MM.1S (cell line): ENCODE data around the gene FEM1C.

Experiments used
- DNase-seq: peaks from one replicate; pipeline ENCODE4 v3.0.0-alpha.2; 2015
- H2AFZ ChIP-seq: fragments of 300-600 bp; sonication (generic); 2 replicates; pipeline ENCODE4 v1.6.0; 2016; ENCODE audit warnings: antibody characterized with exemption, low read length
- H3F3A ChIP-seq: fragments of 300-600 bp; sonication (generic); 2 replicates; pipeline ENCODE4 v1.6.1; 2016; ENCODE audit warnings: mild to moderate bottlenecking, antibody characterized with exemption, low read length, moderate library complexity, mixed read lengths; ENCODE audit not compliant: insufficient read depth
- H3K27ac ChIP-seq: fragments of 300-600 bp; sonication (generic); 2 replicates; pipeline ENCODE4 v1.5.1; 2016; ENCODE audit warnings: mild to moderate bottlenecking, low read length
- H3K27me3 ChIP-seq: fragments of 300-600 bp; sonication (generic); replicated peaks from 2 replicates; pipeline ENCODE4 v1.6.0; 2016; ENCODE audit warnings: low read length; ENCODE audit not compliant: insufficient read depth
- H3K36me3 ChIP-seq: fragments of 300-600 bp; sonication (generic); replicated peaks from 2 replicates; pipeline ENCODE4 v1.6.1; 2016; ENCODE audit warnings: mild to moderate bottlenecking, low read length, mixed read lengths; ENCODE audit not compliant: insufficient read depth
- H3K4me1 ChIP-seq: fragments of 300-600 bp; sonication (generic); 2 replicates; pipeline ENCODE4 v1.6.1; 2016; ENCODE audit warnings: low read length, mixed read lengths
- H3K4me2 ChIP-seq: fragments of 300-600 bp; sonication (generic); 2 replicates; pipeline ENCODE4 v1.6.0; 2016; ENCODE audit warnings: low read depth, low read length
- H3K4me3 ChIP-seq: fragments of 300-600 bp; sonication (generic); 2 replicates; pipeline ENCODE4 v1.5.1; 2016; ENCODE audit warnings: low read length, mixed read lengths
- H3K79me2 ChIP-seq: fragments of 300-600 bp; sonication (generic); 2 replicates; pipeline ENCODE4 v1.6.1; 2016; ENCODE audit warnings: mixed run types, low read length, mixed read lengths
- H3K9ac ChIP-seq: fragments of 300-600 bp; sonication (generic); 2 replicates; pipeline ENCODE4 v1.6.1; 2016; ENCODE audit warnings: low read length, mixed read lengths
- H3K9me2 ChIP-seq: fragments of 300-600 bp; sonication (generic); replicated peaks from 2 replicates; pipeline ENCODE4 v1.6.1; 2016; ENCODE audit warnings: mild to moderate bottlenecking, low read length, mixed read lengths; ENCODE audit not compliant: insufficient read depth
- H3K9me3 ChIP-seq: fragments of 300-600 bp; sonication (generic); replicated peaks from 2 replicates; pipeline ENCODE4 v1.6.1; 2016; ENCODE audit warnings: mild to moderate bottlenecking, low read length, mixed read lengths; ENCODE audit not compliant: insufficient read depth
- H4K20me1 ChIP-seq: fragments of 300-600 bp; sonication (generic); 2 replicates; pipeline ENCODE4 v1.6.1; 2016; ENCODE audit warnings: mild to moderate bottlenecking, low read length, moderate library complexity, mixed read lengths; ENCODE audit not compliant: insufficient read depth
- EZH2 ChIP-seq: fragments of 300-600 bp; sonication (generic); optimal IDR thresholded peaks from 2 replicates; pipeline ENCODE3; 2017; ENCODE audit warnings: low read depth, mild to moderate bottlenecking, antibody characterized with exemption, low read length, mixed read lengths
- EZH2phosphoT487 ChIP-seq: fragments of 300-600 bp; sonication (generic); IDR thresholded peaks from 2 replicates; pipeline ENCODE4 v1.6.1; 2018; ENCODE audit warnings: antibody characterized with exemption, low read length
- TF ChIP-seq, protein P1 (sequence below): fragments of 300-600 bp; sonication (generic); IDR thresholded peaks from 2 replicates; pipeline ENCODE4 v1.5.1; 2016; ENCODE audit warnings: antibody characterized with exemption, low read length, mixed read lengths

Gene FEM1C

DNA sequence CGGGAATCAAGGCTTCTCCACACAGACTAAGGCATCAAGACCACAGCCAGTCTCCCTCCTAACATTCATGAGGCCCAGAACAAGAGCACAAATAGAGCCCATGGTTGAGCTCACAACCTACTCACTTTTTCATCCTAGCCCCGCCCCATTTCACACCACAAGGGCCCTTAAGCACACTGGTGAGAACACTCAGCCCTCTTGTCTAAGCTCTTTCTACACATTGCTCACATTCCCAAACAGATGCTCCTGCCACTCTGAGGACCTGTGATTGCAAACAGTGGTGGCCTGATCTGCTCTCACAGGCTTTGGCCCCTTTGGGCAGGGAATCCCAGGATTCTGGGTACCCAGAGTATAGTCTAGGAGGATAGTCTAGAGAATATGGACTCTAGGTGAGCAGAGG, 54.0 kb downstream of the FEM1C start:
- no peak overlapping the region for H3K4me3 ChIP-seq
- no peaks in the 10 kb centered on the region for H3F3A ChIP-seq
- no peak overlapping the region for H3K27ac ChIP-seq
- no peaks in the 10 kb centered on the region for H3K9me2 ChIP-seq
- no peaks in the 10 kb centered on the region for H3K79me2 ChIP-seq
- H3K9me3 ChIP-seq = no peaks in the 10 kb centered on the region
- no peak overlapping the region for H3K9ac ChIP-seq
- no peaks in the 10 kb centered on the region for H3K27me3 ChIP-seq
- H2AFZ ChIP-seq = no peak overlapping the region
- no peaks in the 10 kb centered on the region for H3K4me1 ChIP-seq
- H3K36me3 ChIP-seq = no peaks in the 10 kb centered on the region
- H3K4me2 ChIP-seq = no peak overlapping the region
- DNase-seq = no peak
- TF ChIP-seq, protein P1, sequence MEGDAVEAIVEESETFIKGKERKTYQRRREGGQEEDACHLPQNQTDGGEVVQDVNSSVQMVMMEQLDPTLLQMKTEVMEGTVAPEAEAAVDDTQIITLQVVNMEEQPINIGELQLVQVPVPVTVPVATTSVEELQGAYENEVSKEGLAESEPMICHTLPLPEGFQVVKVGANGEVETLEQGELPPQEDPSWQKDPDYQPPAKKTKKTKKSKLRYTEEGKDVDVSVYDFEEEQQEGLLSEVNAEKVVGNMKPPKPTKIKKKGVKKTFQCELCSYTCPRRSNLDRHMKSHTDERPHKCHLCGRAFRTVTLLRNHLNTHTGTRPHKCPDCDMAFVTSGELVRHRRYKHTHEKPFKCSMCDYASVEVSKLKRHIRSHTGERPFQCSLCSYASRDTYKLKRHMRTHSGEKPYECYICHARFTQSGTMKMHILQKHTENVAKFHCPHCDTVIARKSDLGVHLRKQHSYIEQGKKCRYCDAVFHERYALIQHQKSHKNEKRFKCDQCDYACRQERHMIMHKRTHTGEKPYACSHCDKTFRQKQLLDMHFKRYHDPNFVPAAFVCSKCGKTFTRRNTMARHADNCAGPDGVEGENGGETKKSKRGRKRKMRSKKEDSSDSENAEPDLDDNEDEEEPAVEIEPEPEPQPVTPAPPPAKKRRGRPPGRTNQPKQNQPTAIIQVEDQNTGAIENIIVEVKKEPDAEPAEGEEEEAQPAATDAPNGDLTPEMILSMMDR = no peak
- TF ChIP-seq EZH2 (no peak), EZH2phosphoT487 (no peak)
- H4K20me1 ChIP-seq = no peaks in the 10 kb centered on the region

DNA sequence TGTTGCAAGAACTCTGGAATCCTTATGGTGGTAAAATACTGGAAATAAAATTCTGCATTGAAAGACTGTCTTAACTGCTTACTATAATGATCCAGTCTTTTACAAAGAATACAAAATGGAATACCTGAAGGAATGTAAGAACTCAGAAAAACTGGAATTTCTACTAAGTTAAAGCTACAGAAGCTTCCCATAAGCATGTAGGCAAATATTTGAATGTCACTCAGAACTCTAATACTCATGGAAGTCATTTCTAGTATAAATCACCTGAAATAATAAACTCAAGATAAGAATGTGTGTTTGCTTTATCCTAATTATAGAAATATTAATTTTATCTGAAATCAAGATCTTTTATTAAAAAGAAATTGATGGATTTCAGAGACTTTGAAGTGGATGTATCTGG, 54.8 kb downstream of the FEM1C start:
- H3K9ac ChIP-seq = no peak overlapping the region
- no peak overlapping the region for H3K27ac ChIP-seq
- no peaks in the 10 kb centered on the region for H3K9me2 ChIP-seq
- no peak overlapping the region for H3K4me2 ChIP-seq
- H3K4me1 ChIP-seq = no peaks in the 10 kb centered on the region
- H3K27me3 ChIP-seq = no peaks in the 10 kb centered on the region
- H3K79me2 ChIP-seq = no peaks in the 10 kb centered on the region
- H3K4me3 ChIP-seq = no peak overlapping the region
- no peaks in the 10 kb centered on the region for H3K36me3 ChIP-seq
- no peak overlapping the region for H2AFZ ChIP-seq
- no peaks in the 10 kb centered on the region for H3K9me3 ChIP-seq
- H3F3A ChIP-seq = no peaks in the 10 kb centered on the region
- TF ChIP-seq, protein P1 = no peak
- TF ChIP-seq EZH2 = no peak
- no peak for TF ChIP-seq EZH2phosphoT487
- H4K20me1 ChIP-seq = no peaks in the 10 kb centered on the region
- no peak for DNase-seq

DNA sequence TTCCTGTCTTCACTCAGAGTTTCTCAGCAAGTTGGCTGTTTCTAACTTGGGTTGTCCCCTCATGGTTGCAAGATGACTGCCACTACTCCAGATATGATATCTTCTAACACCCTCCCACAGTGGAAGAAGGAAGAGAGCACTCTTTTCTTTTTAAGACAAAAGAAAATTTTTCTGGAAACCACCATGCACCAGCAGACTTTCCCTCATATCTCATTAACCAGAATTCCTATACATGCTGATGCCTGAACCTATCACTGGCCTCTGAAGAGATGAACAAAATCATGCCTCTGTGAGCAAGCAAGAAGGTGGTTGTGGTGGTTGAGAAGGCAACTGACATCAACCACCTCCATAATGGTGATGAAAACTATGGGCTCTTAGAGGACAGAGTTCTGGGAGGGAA, 56.8 kb downstream of the FEM1C start:
- Histone ChIP-seq H3K79me2 (no peaks in the 10 kb centered on the region), H3F3A (no peaks in the 10 kb centered on the region), H3K9me3 (no peaks in the 10 kb centered on the region), H3K27me3 (no peaks in the 10 kb centered on the region), H4K20me1 (no peaks in the 10 kb centered on the region), H3K9ac (no peak overlapping the region), H3K4me1 (no peaks in the 10 kb centered on the region), H3K27ac (no peak overlapping the region), H3K4me2 (no peak overlapping the region), H3K36me3 (no peaks in the 10 kb centered on the region), H3K4me3 (no peak overlapping the region), H3K9me2 (no peaks in the 10 kb centered on the region), H2AFZ (no peak overlapping the region)
- TF ChIP-seq, protein P1 = no peak
- TF ChIP-seq EZH2phosphoT487 (no peak), EZH2 (no peak)
- DNase-seq = no peak
